C4-2B (cell line): ENCODE measurements around the gene ADA.
A peak's percentile ranks its signal among the peaks of the same experiment; 100 is the strongest.

Source experiments
- H3K27ac ChIP-seq: fragments of 450-650 bp; 2 replicates; pipeline ENCODE4 v1.5.1; 2017
- ZFX ChIP-seq: fragments of 450-650 bp; IDR thresholded peaks from 2 replicates; pipeline ENCODE4 v1.6.1; 2017
- TF ChIP-seq, protein P1 (sequence below): fragments of 450-650 bp; conservative IDR thresholded peaks from 2 replicates; pipeline ENCODE4 v1.5.1; 2017; ENCODE audit warnings: mild to moderate bottlenecking

The ADA gene

DNA sequence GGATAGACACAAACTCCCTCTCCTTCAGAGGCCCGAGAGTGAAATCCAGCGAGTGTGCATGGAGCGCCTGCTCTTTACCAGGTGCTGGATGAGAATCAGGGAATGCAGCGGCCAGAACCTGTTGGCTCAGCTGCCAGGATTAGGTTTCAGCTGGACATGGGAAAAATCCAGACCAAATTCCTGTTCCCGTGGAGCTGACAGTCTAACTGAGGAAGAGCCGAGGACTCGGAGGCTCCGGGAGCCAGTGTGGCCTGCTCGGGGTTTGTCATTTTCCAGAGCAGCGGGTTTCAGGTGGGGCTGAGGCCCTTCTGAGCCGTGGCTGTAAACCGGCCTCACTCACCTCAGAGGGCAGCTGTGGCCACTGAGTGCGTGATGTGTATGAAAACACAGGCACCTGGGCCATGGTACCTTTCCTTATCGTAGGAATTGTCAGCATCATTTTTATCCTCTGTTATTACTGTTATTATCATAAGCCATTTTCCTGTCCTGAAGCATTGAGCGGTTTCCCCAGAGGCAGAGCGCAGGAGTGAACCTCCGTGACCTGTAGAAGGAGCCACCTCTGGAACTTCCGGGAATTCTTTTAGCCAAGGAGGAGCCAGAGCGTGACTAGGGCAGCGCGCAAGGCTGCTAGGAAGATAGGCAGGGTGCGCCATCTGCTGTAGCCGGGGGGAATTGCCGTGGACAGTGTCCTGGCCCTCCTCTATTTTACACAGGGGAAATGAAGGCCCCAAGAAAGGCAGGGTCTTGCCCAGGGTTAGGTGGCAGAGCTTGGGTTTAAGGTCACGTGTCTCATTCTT, 41.8 kb downstream of the ADA start:
- TF ChIP-seq, protein P1, sequence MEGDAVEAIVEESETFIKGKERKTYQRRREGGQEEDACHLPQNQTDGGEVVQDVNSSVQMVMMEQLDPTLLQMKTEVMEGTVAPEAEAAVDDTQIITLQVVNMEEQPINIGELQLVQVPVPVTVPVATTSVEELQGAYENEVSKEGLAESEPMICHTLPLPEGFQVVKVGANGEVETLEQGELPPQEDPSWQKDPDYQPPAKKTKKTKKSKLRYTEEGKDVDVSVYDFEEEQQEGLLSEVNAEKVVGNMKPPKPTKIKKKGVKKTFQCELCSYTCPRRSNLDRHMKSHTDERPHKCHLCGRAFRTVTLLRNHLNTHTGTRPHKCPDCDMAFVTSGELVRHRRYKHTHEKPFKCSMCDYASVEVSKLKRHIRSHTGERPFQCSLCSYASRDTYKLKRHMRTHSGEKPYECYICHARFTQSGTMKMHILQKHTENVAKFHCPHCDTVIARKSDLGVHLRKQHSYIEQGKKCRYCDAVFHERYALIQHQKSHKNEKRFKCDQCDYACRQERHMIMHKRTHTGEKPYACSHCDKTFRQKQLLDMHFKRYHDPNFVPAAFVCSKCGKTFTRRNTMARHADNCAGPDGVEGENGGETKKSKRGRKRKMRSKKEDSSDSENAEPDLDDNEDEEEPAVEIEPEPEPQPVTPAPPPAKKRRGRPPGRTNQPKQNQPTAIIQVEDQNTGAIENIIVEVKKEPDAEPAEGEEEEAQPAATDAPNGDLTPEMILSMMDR: peak; percentile 99
- peak; percentile 29; the same call in 1 of the 2 replicates for TF ChIP-seq ZFX
- H3K27ac ChIP-seq: peak overlapping the region; percentile 31

DNA sequence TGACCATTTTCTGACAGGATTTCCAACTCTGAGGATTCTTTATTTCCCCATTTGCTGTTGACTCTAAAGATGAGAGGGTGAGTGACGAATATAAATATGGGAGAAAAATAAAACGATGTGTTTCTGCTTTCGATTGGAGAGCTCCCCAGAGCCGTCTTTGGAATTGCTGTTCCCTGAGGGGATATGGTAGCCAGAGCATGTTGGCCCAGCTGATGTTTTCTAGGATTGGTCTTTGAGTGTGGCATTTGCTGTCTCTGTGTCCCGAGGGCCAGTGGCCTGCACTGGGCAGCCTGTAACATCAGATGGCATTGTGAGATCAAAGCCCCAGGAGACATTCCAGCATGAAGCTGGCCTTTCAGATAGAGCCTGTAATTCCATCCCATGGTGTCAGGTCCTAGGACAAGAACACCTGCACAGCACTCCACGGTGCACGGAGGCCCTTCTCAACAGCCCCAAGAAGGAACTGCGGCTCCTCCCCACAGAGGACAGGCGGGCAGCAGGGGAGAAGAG, 42.4 kb downstream of the ADA start:
- peak overlapping the region; percentile 31; the same call in 1 of the 2 replicates for H3K27ac ChIP-seq

DNA sequence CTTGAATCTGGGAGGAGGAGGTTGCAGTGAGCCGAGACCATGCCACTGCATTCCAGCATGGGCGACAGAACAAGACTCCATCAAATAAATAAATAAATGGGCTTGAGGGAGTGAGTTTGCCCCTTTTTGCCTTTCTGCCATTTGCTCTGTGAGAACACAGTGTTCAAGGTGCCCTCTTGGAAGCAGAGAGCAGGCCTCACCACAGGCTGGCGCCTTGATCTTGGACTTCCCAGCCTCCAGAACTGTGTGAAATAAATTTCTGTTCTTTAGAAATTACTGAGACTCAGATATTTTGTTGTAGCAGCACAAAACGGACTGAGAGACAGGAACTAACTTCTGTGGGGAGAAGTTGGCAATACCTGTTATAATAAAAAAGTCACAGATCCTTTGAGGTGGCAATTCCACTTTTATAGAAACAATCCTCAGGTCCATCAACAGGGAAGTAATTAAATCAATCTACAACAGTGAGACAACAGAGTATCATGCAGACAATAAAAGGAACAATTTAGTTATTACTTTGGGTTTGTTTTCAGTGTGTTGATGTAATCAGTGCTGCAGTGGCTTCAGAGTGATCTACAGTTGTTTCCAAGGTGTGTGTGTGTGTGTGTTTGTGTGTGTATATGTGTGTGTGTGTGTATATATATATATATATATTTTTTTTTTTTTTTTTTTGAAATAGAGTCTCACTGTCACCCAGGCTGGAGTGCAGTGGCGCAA, 44.6 kb downstream of the ADA start:
- no peak for TF ChIP-seq ZFX
- TF ChIP-seq, protein P1: no peak
- no peak overlapping the region for H3K27ac ChIP-seq

More for the DNA sequence above, 42.4 kb downstream of the ADA start:
- TF ChIP-seq ZFX: no peak
- TF ChIP-seq, protein P1: no peak

DNA sequence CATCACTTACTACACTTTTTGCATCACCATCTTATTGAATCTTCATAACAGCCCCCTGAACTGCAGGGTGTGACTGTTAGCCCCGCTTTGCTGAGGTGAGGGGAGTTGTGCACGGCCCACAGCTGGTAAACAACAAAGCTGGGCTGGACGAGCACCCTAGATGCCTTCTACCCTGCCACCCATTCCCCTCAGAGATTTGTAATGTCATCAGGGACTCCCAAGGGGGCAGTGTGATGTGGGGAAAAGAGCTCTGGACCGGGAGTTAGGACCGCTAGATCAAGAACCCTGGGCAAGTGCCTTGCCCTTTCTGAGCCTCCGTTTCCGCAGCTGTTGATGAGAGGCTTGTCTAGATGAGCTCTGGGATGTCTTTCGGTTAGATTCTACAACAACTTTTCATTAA, 48.2 kb downstream of the ADA start:
- TF ChIP-seq, protein P1: no peak
- TF ChIP-seq ZFX: no peak
- H3K27ac ChIP-seq: no peak overlapping the region

DNA sequence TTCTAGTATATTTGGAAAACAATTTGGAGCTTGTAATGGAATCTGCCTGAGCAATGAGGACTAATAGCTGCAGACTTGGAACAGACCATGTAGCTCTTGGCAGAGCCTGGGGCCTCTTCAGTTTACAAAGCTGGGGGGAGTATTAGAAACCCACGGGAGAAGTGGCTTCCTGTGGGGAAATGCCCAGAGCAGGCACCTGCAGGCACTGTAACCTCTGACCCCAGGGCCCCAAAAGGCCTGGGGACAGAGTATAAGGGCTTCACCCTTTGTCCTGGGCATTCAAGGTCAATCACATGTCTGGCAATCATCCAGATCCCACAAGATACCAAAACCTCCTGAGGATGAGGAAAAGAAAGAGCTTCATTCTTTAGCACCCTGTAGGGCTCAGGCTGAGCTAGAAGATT, 49.7 kb downstream of the ADA start:
- TF ChIP-seq ZFX: no peak
- TF ChIP-seq, protein P1: no peak
- H3K27ac ChIP-seq: no peak overlapping the region

DNA sequence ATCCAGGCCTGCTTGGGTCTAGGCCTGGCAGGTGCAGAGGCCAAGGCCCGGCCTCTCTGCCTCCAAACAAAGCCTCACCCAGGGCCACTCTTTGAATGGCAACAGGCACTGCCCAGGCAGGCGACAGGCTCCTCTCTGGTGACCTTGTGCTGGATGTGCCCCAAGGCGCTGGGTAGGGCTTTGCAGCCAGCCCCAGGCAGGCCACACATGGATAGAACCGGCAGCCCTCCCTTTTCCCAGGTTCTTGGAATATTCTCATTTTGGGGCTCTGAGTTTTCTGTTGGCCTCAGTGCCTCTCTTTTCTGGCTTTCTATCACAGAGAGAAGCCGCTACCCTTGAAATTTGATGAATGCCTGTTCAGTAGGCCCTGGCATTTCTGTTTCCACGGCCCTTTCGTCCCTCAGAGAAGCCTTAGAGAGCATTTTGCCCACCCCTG, 50.2 kb downstream of the ADA start:
- no peak for TF ChIP-seq ZFX
- TF ChIP-seq, protein P1: no peak
- no peak overlapping the region for H3K27ac ChIP-seq

DNA sequence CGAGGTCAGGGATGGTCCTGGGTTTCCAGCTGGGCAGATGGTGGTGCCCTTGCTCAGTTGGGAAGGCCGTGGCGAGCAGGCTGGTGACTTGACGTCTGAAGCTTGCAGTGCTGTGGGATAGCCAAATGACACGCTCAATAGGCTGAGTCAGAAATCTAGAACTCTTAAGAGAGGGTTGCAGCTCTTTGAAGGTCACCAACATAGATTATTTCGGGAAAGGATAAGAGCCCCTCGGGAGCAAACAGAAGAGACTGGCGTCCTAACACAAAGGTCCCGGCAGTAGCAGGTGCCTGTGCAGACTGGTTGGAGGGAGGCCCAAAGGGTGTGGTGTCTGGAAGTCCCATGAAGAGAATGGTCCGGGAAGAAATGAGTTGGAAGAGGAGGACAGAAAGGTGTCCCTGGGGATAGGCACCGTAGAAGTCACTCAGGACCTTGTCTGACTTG, 50.7 kb downstream of the ADA start:
- TF ChIP-seq ZFX: no peak
- TF ChIP-seq, protein P1: no peak
- no peak overlapping the region for H3K27ac ChIP-seq
